Activated CD8-positive, alpha-beta memory T cell treated with anti-CD3 and anti-CD28 coated beads, Interleukin-2, amount 10 ng/mL, durations not matched to agents 7 days and 5 days (primary cell): Measurements from ENCODE around the gene TEDC1. TPM values are rescaled to one million over a fixed set of nuclear protein-coding genes. Genes with fewer than 3 reads are reported as not detected.

Experiments used
- ATAC-seq: fragments of 150-1000 bp; cut with Tn5 transposase; one replicate; pipeline ENCODE4 v1.10.0; 2021; ENCODE audit warnings: moderate library complexity
- CTCF ChIA-PET: fragments of 350-600 bp; sonication (Branson Sonifier 250); formaldehyde crosslinking; loops from one replicate; lab custom pipeline; 2021; ENCODE audit warnings: antibody characterized with exemption; lab: Charles Lee
- DNase-seq: peaks from one replicate; pipeline ENCODE4 v3.0.0-alpha.2; 2020
- H3K27ac Mint-ChIP-seq: one replicate; pipeline ENCODE4 v1.8.0; 2021; ENCODE audit warnings: mild to moderate bottlenecking, mixed read lengths
- H3K27me3 Mint-ChIP-seq: one replicate; pipeline ENCODE4 v1.8.0; 2021; ENCODE audit warnings: mixed read lengths
- H3K36me3 Mint-ChIP-seq: one replicate; pipeline ENCODE4 v1.8.0; 2021; ENCODE audit warnings: mild to moderate bottlenecking, mixed read lengths
- H3K4me1 Mint-ChIP-seq: one replicate; pipeline ENCODE4 v1.8.0; 2021; ENCODE audit warnings: mixed read lengths
- H3K4me3 Mint-ChIP-seq: one replicate; pipeline ENCODE4 v1.8.0; 2021; ENCODE audit warnings: mild to moderate bottlenecking, moderate library complexity, mixed read lengths
- H3K9me3 Mint-ChIP-seq: one replicate; pipeline ENCODE4 v1.8.0; 2022; ENCODE audit warnings: low read depth, mixed read lengths
- total RNA-seq, 2 experiments: library from RNA; stranded (reverse); gene quantifications; one replicate each; pipeline ENCODE4 v1.2.3, GENCODE V29; 2021

Gene TEDC1
- total RNA-seq, 2 experiments from 2014 or later, result 40.6 to 56.8 TPM

DNA sequence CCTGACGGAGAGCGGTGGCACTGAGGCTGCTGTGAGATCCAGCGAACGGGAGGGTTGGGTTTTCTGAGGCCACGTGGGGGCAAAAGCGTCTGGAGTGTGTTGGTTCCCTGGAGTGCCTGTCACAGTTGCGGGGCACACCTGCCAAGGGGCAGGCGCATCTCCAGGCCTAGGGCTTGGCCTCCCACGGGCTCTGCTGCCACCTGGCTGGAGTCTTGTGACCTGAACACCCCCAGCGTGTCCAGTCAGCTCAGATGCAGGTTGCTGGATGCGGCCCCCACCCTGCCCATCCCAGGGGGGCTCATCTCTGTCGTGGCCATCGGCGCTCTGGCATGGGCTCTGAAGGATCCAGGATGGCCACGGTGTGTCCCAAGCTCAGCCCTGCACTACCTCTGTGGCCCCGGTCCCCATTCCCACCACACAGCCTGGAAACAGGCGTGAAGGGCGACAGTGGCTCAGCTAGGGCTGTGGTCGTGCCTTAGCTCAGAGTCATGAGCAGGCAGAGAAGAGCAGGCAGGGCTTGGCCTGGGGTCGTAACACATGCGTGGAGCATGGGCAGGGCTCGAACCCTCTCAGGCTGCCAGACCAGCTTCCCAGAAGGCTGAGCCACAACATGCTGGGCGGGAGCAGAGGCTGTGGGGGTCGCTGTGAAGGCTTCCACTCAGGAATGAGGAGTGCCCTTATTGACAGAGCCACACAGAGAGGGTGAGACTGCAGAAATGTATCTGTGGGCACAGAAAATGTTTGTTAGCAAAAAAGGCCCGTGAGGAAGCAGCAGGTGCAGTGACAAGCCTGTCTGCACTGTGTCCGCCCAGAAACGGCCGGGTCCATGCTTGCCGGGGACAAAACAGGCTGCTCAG lies 40.0 kb upstream of the TEDC1 start:
- peaks cover 6% of the 10 kb centered on the region for H3K36me3 Mint-ChIP-seq
- DNase-seq, result no peak

DNA sequence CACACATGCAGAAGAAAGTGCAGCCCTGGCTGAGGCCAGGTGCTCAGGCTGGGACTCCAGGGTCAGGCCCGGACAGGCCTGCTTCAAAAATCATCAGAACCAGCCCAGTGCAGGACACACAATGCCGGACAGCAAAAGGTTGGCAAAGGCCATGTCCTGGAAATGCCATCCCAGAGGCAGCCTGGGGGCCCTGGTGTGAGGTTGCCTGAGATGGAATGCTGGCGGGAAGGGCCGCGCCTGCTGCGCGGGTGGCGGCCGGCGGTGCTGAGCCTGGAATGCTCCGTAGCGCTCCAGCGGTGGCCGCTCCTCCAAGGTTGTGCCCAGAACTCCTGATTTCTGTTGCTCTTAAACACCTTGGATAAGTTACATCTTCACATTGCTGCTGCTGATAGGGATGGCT lies 38.1 kb upstream of the TEDC1 start:
- no peak for DNase-seq
- Mint-ChIP-seq H3K4me1 (no peaks in the 10 kb centered on the region), H3K36me3 (peaks cover 6% of the 10 kb centered on the region), H3K9me3 (no peaks in the 10 kb centered on the region), H3K4me3 (no peak overlapping the region), H3K27me3 (no peaks in the 10 kb centered on the region), H3K27ac (no peak overlapping the region)
- no peak for ATAC-seq
- CTCF ChIA-PET, result interaction anchor here (0.9 kb wide), 1 partner anchor 75 kb away, joined by 3 read pairs; no protein-coding TSS in a partner anchor

More for the DNA sequence above, 40.0 kb upstream of the TEDC1 start:
- CTCF ChIA-PET, result interaction anchor here (1.8 kb wide), 1 partner anchor 39 kb away, joined by 6 read pairs; no protein-coding TSS in a partner anchor
- Mint-ChIP-seq H3K27me3 (no peaks in the 10 kb centered on the region), H3K4me1 (no peaks in the 10 kb centered on the region), H3K27ac (no peak overlapping the region), H3K4me3 (no peak overlapping the region), H3K9me3 (no peaks in the 10 kb centered on the region)
- ATAC-seq, result no peak

- ATAC-seq, result no peak
- Mint-ChIP-seq H3K9me3 (no peaks in the 10 kb centered on the region), H3K27ac (no peak overlapping the region), H3K4me1 (no peaks in the 10 kb centered on the region), H3K4me3 (no peak overlapping the region), H3K27me3 (no peaks in the 10 kb centered on the region), H3K36me3 (peaks cover 6% of the 10 kb centered on the region)
- CTCF ChIA-PET, result no interaction called here
- DNase-seq, result no peak
Measured at GRCh38 chr14:105453847-105454246, 37.2 kb upstream of the TEDC1 start.

GRCh38 chr14:105455086-105455640 lies 35.9 kb upstream of the TEDC1 start:
- ATAC-seq, result no peak
- Mint-ChIP-seq H3K4me1 (no peaks in the 10 kb centered on the region), H3K36me3 (peaks cover 6% of the 10 kb centered on the region), H3K4me3 (no peak overlapping the region), H3K9me3 (no peaks in the 10 kb centered on the region), H3K27me3 (no peaks in the 10 kb centered on the region), H3K27ac (no peak overlapping the region)
- CTCF ChIA-PET, result no interaction called here
- DNase-seq, result no peak

GRCh38 chr14:105455766-105456660 lies 35.0 kb upstream of the TEDC1 start:
- Mint-ChIP-seq H3K4me3 (no peak overlapping the region), H3K4me1 (no peaks in the 10 kb centered on the region), H3K36me3 (peaks cover 9% of the 10 kb centered on the region), H3K27ac (no peak overlapping the region), H3K27me3 (no peaks in the 10 kb centered on the region), H3K9me3 (no peaks in the 10 kb centered on the region)
- ATAC-seq, result no peak
- CTCF ChIA-PET, result no interaction called here
- no peak for DNase-seq

DNA sequence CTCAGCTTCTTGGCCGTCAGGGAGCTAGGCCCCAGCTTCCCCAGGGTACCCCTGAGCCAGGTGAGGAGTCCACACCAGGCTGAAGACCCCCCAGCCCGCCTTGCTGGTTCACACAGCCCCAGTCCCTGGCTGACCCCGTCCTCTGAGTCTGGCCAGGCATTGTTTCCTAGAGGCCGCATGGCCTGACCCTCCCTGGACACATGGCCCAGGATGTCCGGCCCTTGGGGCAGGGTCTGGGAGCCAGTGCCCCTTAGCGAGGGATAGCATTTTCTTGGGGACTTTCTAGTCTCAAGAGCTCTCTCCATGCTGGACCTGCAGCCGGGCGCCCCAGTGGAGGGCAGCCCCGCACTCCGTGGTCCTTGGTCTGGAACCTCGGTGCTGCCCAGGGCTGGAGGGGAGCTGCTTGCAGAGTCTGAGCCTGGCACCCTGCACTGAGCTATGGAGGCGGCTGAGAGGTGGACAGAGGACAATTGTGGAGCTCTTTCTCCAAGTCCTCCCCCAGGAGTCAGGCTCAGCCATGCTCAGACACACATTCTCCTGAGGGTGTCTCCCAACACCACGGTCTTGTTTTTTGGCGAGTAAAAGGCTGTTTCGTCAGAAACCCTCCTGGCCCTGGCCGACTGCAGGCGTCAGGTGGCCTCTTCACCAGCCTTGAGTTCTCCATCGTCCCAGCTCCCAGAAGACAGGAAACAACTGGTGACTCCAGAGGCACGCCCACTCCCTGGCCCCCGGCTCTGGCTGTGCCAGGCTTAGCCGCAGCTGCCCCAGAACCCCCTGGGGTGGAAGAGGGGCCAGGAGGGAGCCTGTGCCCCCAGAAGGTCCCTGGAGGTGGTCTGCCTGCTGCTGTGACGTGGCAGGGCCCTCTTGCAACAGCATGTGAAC lies 34.1 kb upstream of the TEDC1 start:
- Mint-ChIP-seq H3K27ac (no peak overlapping the region), H3K36me3 (peaks cover 8% of the 10 kb centered on the region), H3K4me3 (no peak overlapping the region), H3K27me3 (no peaks in the 10 kb centered on the region), H3K4me1 (no peaks in the 10 kb centered on the region), H3K9me3 (no peaks in the 10 kb centered on the region)
- CTCF ChIA-PET, result no interaction called here
- ATAC-seq, result no peak
- no peak for DNase-seq

DNA sequence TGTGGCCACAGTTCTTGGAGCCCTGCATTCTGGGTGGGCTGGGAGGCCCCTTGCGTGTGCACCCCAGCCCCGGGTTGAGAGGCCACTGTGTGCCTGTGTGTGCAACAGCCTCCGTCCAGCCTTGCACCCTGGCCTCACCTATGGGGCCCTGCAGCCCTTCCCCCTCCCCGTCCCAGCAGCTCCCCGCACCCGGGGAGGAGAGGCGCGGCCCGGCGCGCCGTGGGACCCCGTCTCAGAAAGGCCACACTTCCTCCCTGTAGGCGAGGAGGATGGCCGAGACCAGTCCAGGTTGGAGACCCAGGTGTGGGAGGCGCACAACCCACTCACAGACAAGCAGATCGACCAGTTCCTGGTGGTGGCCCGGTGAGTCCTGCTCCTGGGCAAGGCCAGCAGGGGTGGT lies 33.0 kb upstream of the TEDC1 start:
- H3K36me3 Mint-ChIP-seq, result peaks cover 8% of the 10 kb centered on the region
- DNase-seq (no peak), ATAC-seq (peak; percentile 17)
- H3K4me1 Mint-ChIP-seq, result no peaks in the 10 kb centered on the region
- CTCF ChIA-PET, result no interaction called here
- H3K4me3 Mint-ChIP-seq, result no peak overlapping the region
- no peak overlapping the region for H3K27ac Mint-ChIP-seq
- H3K27me3 Mint-ChIP-seq, result no peaks in the 10 kb centered on the region
- H3K9me3 Mint-ChIP-seq, result no peaks in the 10 kb centered on the region

- Mint-ChIP-seq H3K9me3 (no peaks in the 10 kb centered on the region), H3K36me3 (peaks cover 8% of the 10 kb centered on the region), H3K27ac (no peak overlapping the region), H3K4me1 (no peaks in the 10 kb centered on the region), H3K27me3 (no peaks in the 10 kb centered on the region), H3K4me3 (no peak overlapping the region)
- CTCF ChIA-PET, result no interaction called here
- ATAC-seq, result no peak
- no peak for DNase-seq
Measured at GRCh38 chr14:105458571-105458970, 32.5 kb upstream of the TEDC1 start.

DNA sequence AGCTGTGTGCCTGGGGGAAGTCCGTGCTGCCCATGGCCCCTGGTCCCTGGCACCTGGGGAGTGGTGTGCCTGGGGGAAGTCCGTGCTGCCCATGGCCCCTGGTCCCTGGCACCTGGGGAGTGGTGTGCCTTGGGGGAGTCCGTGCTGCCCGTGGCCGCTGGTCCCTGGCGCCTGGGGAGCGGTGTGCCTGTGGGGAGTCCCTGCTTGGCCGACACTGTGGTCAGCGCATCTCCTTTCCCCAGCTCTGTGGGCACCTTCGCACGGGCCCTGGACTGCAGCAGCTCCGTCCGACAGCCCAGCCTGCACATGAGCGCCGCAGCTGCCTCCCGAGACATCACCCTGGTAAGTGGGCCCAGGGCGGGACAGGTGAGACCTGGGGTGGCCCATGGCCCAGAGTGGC lies 30.9 kb upstream of the TEDC1 start:
- H3K4me3 Mint-ChIP-seq, result no peak overlapping the region
- ATAC-seq, result no peak
- CTCF ChIA-PET, result no interaction called here
- no peak for DNase-seq
- no peaks in the 10 kb centered on the region for H3K9me3 Mint-ChIP-seq
- no peak overlapping the region for H3K27ac Mint-ChIP-seq
- peaks cover 12% of the 10 kb centered on the region for H3K36me3 Mint-ChIP-seq
- H3K27me3 Mint-ChIP-seq, result no peaks in the 10 kb centered on the region
- H3K4me1 Mint-ChIP-seq, result no peaks in the 10 kb centered on the region

DNA sequence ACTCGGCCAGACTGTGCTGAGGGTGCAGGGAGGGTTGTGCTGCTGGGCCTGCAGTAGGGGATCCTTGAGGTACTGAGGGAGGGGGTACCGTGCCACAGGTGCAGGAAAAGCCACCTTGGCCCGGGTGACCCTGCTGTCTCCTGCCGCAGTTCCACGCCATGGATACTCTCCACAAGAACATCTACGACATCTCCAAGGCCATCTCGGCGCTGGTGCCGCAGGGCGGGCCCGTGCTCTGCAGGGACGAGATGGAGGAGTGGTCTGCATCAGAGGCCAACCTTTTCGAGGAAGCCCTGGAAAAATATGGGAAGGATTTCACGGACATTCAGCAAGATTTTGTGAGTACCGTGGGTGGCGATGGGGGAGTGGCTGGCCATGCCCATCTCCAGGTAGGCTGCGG lies 30.4 kb upstream of the TEDC1 start:
- peaks cover 8% of the 10 kb centered on the region for H3K36me3 Mint-ChIP-seq
- CTCF ChIA-PET, result no interaction called here
- DNase-seq, result no peak
- no peaks in the 10 kb centered on the region for H3K4me1 Mint-ChIP-seq
- ATAC-seq, result no peak
- no peaks in the 10 kb centered on the region for H3K27me3 Mint-ChIP-seq
- H3K4me3 Mint-ChIP-seq, result no peak overlapping the region
- no peak overlapping the region for H3K27ac Mint-ChIP-seq
- H3K9me3 Mint-ChIP-seq, result no peaks in the 10 kb centered on the region

DNA sequence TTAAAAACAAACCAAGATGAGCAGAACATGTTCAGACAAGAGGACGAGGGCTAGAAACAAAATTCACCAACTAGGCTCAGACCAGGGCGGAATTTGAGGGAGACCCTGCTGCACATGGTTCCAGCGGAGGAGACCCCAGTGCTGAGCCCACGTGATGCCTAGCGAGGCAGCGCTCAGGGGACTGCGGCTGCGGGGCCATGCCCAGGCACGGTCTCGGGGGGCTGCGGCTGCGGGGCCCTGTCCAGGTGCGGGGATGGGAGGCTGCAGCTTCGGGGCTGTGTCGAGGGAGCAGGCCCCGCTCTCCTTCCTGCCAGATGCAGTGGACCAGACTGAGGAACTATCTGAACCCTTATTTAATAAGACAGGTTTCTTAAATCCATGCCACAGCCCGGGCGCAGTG lies 29.1 kb upstream of the TEDC1 start:
- ATAC-seq (no peak), DNase-seq (no peak)
- no peaks in the 10 kb centered on the region for H3K4me1 Mint-ChIP-seq
- no peak overlapping the region for H3K4me3 Mint-ChIP-seq
- H3K27ac Mint-ChIP-seq, result no peak overlapping the region
- CTCF ChIA-PET, result no interaction called here
- no peaks in the 10 kb centered on the region for H3K9me3 Mint-ChIP-seq
- H3K36me3 Mint-ChIP-seq, result peaks cover 8% of the 10 kb centered on the region
- no peaks in the 10 kb centered on the region for H3K27me3 Mint-ChIP-seq

GRCh38 chr14:105464501-105464900 lies 26.5 kb upstream of the TEDC1 start:
- Mint-ChIP-seq H3K27me3 (no peaks in the 10 kb centered on the region), H3K36me3 (peaks cover 8% of the 10 kb centered on the region), H3K4me1 (no peaks in the 10 kb centered on the region), H3K4me3 (no peak overlapping the region), H3K27ac (no peak overlapping the region), H3K9me3 (no peaks in the 10 kb centered on the region)
- CTCF ChIA-PET, result no interaction called here
- ATAC-seq (no peak), DNase-seq (no peak)
